ENCODE data around the gene CFHR2. TPM values are rescaled to one million over a fixed set of nuclear protein-coding genes. Genes with fewer than 3 reads are reported as not detected.

CFHR2 gene
- total and polyA plus RNA-seq, 2 of the 8 experiments (the other 6 are each of a cell fraction or from before 2014, with no cell fraction given), result not detected

DNA sequence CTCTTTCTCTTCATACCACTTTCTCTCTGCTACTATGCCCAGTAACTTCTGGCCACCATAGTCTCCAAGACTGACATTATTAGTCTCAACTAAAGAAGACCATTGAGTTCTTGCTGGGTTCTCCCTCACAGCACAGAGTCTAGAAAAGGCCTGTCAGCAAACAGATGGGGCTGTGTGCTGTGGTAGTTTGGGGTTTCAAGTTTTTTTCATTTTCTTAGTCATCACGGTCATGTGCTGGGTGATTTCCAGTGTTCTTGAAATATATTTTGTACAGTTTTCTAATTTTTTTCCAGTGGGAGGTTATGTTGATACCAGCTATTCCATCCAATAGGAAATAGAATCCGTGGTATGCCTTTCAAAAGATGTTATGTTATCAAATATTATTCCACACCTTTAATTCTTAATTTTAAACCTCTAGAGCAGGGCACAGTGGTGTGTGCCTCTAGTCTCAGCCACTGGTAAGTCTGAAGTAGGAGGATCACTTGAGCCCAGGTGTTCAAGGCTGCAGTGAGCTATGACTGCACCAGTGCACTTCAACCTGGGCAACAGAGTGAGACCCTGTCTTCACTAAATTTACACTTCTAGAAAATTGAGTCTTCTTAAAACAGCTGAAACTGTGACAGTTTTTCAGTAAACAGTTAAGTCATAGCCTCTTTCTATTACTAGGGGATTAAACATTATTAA, 8.3 kb downstream of the CFHR2 start:
- CTCF ChIA-PET (ENCODE audit: partially characterized antibody), result interaction anchor here (0.6 kb wide), 3 partner anchors 37 to 272 kb away, joined by 3 to 5 read pairs (median 3); no protein-coding TSS in a partner anchor
- H3K14ac ChIP-seq (ENCODE audit: insufficient read length), result no peak overlapping the region
- peaks cover 0 to 3% of the 10 kb centered on the region in 2 experiments; a peak in 1 of 4 replicates for H3K9me3 ChIP-seq (ENCODE audit: insufficient read depth in 2 of 2, low read depth in 1 of 2, low read length in 1 of 2)
- no peak overlapping the region for H2BK20ac ChIP-seq (ENCODE audit: low read length)
- H3K27me3 ChIP-seq (replicated peaks in 1 of 4; ENCODE audit: control insufficient read depth in 3 of 4, extremely low read depth in 1 of 4, insufficient read depth in 3 of 4, low read length in 3 of 4), result no peaks in the 10 kb centered on the region
- no peak overlapping the region for H4K8ac ChIP-seq (ENCODE audit: extremely low read depth, insufficient read depth, low read length)
- H4K91ac ChIP-seq (replicated peaks; ENCODE audit: insufficient read length, low read length), result no peak overlapping the region
- H2BK5ac ChIP-seq (ENCODE audit: low read depth, low read length), result no peak overlapping the region
- no peak overlapping the region for H2AFZ ChIP-seq (ENCODE audit: low read length)
- FAIRE-seq, result no peak
- no peaks in the 10 kb centered on the region for H3K36me3 ChIP-seq (ENCODE audit: control insufficient read depth in 2 of 4, insufficient read depth in 4 of 4, low read length in 3 of 4)
- DNase-seq (ENCODE audit: low read depth in 1 of 2, low spot score in 2 of 2), result no peak
- H3K23ac ChIP-seq (ENCODE audit: insufficient read length), result no peak overlapping the region
- H2BK12ac ChIP-seq (ENCODE audit: low read depth, low read length), result no peak overlapping the region
- H3K23me2 ChIP-seq (ENCODE audit: low read depth, low read length), result no peaks in the 10 kb centered on the region
- H3K79me2 ChIP-seq (ENCODE audit: control insufficient read depth in 1 of 2, insufficient read depth in 2 of 2, low read length in 2 of 2), result no peaks in the 10 kb centered on the region
- no peak overlapping the region for H3K56ac ChIP-seq (replicated peaks; ENCODE audit: insufficient read length, low read depth, low read length)
- H3K18ac ChIP-seq (ENCODE audit: extremely low read depth, low read length), result no peak overlapping the region
- TF ChIP-seq NANOG (IDR thresholded peaks at IDR 0.05; ENCODE audit: insufficient read depth, low read depth, low read length, poor library complexity, severe bottlenecking) (no peak), CREB1 (IDR thresholded peaks at IDR 0.05) (no peak)
- H3K79me1 ChIP-seq (ENCODE audit: low read depth, low read length), result no peaks in the 10 kb centered on the region
- H4K20me1 ChIP-seq (replicated peaks in 1 of 2; ENCODE audit: control insufficient read depth in 1 of 2, insufficient read depth in 2 of 2, low read length in 2 of 2), result no peaks in the 10 kb centered on the region
- no peak overlapping the region for H2BK120ac ChIP-seq (replicated peaks; ENCODE audit: low read depth, low read length)
- 86% methylated on average over 2 of the region's 2 CpGs; no CpG with 5 or more reads in 1 of the 2 experiments for WGBS, 2 experiments (ENCODE audit: extremely low coverage in 1 of 2, insufficient coverage in 1 of 2, insufficient read length in 1 of 2, insufficient replicate concordance in 2 of 2, low coverage in 1 of 2, low lambda C conversion rate in 2 of 2, missing lambda C conversion rate in 1 of 2)
- no peak overlapping the region for H2AK5ac ChIP-seq (ENCODE audit: low read depth, low read length)
- H3K4me1 ChIP-seq (replicated peaks in 1 of 4; ENCODE audit: control insufficient read depth in 3 of 4, insufficient read depth in 4 of 4, low read length in 3 of 4), result no peaks in the 10 kb centered on the region
- H3K4ac ChIP-seq (replicated peaks; ENCODE audit: insufficient read length, low read depth, low read length), result no peak overlapping the region
- H3K9ac ChIP-seq (replicated peaks in 1 of 4; ENCODE audit: extremely low read depth in 1 of 4, low read depth in 3 of 4, low read length in 3 of 4), result no peak overlapping the region
- H4K5ac ChIP-seq (ENCODE audit: insufficient read length, low read depth, low read length), result no peak overlapping the region
- H3K4me2 ChIP-seq (ENCODE audit: insufficient read depth in 1 of 2, low read depth in 2 of 2, low read length in 2 of 2), result no peak overlapping the region; a peak in 1 of 4 replicates
- POLR2A ChIA-PET (ENCODE audit: partially characterized antibody), result no interaction called here
- H3K4me3 ChIP-seq (ENCODE audit: extremely low read depth in 1 of 4, insufficient read depth in 2 of 4, low read depth in 3 of 4, low read length in 4 of 4), result no peak overlapping the region
- no peak overlapping the region for H3K27ac ChIP-seq (ENCODE audit: low read depth, low read length)
- H2BK15ac ChIP-seq (ENCODE audit: low read length), result no peak overlapping the region
